Measurements from ENCODE around the gene SNX8.
"Not testable (repeated sequence)": the region's sequence is repeated elsewhere in the genome, so short reads cannot be mapped to it uniquely, and the experiment has no call there.

DNA sequence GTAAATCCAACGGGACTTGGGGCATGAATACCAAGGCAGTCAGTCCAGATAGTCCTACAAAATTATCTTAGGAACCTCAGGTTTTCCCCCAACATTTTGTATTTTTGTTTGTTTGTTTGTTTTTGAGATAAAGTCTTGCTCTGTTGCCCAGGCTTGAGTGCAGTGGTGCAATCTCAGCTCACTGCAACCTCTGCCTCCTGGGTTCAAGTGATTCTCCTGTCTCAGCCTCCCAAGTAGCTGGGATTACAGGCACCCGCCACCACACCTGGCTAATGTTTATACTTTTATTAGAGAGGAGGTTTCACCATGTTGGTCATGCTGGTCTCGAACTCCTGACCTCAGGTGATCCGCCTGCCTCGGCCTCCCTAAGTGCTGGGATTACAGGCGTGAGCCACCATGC is 9.0 kb downstream of the SNX8 start:
- TF ChIP-seq POLR2A (IDR thresholded peaks at IDR 0.05), result not testable (repeated sequence)
- TF ChIP-seq, protein P1, sequence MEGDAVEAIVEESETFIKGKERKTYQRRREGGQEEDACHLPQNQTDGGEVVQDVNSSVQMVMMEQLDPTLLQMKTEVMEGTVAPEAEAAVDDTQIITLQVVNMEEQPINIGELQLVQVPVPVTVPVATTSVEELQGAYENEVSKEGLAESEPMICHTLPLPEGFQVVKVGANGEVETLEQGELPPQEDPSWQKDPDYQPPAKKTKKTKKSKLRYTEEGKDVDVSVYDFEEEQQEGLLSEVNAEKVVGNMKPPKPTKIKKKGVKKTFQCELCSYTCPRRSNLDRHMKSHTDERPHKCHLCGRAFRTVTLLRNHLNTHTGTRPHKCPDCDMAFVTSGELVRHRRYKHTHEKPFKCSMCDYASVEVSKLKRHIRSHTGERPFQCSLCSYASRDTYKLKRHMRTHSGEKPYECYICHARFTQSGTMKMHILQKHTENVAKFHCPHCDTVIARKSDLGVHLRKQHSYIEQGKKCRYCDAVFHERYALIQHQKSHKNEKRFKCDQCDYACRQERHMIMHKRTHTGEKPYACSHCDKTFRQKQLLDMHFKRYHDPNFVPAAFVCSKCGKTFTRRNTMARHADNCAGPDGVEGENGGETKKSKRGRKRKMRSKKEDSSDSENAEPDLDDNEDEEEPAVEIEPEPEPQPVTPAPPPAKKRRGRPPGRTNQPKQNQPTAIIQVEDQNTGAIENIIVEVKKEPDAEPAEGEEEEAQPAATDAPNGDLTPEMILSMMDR (IDR thresholded peaks at IDR 0.05 in 4 of 5, conservative IDR thresholded peaks at IDR 0.05 in 1 of 5), result not testable (repeated sequence)
